Neural crest cell (in vitro differentiated cells): ENCODE results near the gene B4GALT7. TPM values are rescaled to one million over a fixed set of nuclear protein-coding genes. Genes with fewer than 3 reads are reported as not detected.

Experiments used
- DNase-seq: peaks from one replicate; pipeline ENCODE4 v3.0.0; 2021; ENCODE audit warnings: low read depth, mixed read lengths, low spot score
- H3K27ac Mint-ChIP-seq: one replicate; pipeline ENCODE4 v1.8.0; 2021; ENCODE audit warnings: mild to moderate bottlenecking, mixed read lengths; ENCODE audit not compliant: unreplicated experiment
- H3K27me3 Mint-ChIP-seq: 2 replicates; pipeline ENCODE4 v1.8.0; 2021; ENCODE audit warnings: low read depth, mild to moderate bottlenecking, mixed read lengths
- H3K36me3 Mint-ChIP-seq: 2 replicates; pipeline ENCODE4 v1.8.0; 2021; ENCODE audit warnings: low read depth, mild to moderate bottlenecking, mixed read lengths
- H3K4me1 Mint-ChIP-seq: 2 replicates; pipeline ENCODE4 v1.8.0; 2021; ENCODE audit warnings: mixed read lengths
- H3K4me3 Mint-ChIP-seq: one replicate; pipeline ENCODE4 v1.8.0; 2021; ENCODE audit warnings: mild to moderate bottlenecking, mixed read lengths
- H3K9me3 Mint-ChIP-seq: 2 replicates; pipeline ENCODE4 v1.8.0; 2021; ENCODE audit warnings: mixed read lengths
- total RNA-seq: library from RNA; stranded (reverse); gene quantifications from 2 replicates; pipeline ENCODE4 v1.2.1, GENCODE V29; 2021
- TF ChIP-seq, protein P1 (sequence below): fragments of 200-600 bp; sonication (generic); conservative IDR thresholded peaks from 2 replicates; pipeline ENCODE4 v1.5.0; 2021; ENCODE audit warnings: antibody characterized with exemption, mild to moderate bottlenecking

Gene B4GALT7
- total RNA-seq, 1 donor from 2014 or later, result 30.1 TPM

DNA sequence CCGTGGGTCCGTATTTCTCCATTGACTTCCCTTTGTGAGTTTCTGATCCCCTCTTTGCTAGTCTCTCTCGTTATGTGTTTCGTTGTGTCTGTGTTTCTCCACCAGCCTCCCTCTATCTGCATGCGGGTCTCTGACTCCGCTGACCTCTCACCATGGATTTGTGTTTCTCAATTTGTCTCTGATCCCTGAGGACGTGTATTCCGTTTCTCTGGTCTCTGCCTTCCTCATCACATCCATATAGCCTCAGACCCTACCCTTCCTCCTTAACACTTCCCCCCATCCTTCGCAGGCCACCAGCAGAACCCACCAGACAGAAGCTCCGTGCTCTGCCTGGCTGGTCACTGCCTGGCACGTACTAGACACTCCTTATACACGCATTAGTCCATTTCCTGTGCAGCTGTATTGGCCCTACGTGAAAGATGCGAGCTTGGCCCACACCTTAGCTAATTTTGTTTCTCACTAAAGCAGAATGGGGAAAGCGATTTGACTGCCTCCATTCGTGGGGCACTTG is 631 bp downstream of the B4GALT7 start:
- Mint-ChIP-seq H3K4me1 (peaks cover 22% of the 10 kb centered on the region), H3K9me3 (no peaks in the 10 kb centered on the region), H3K4me3 (peak overlapping the region; percentile 94), H3K36me3 (peaks cover 7% of the 10 kb centered on the region), H3K27me3 (peaks cover 17% of the 10 kb centered on the region), H3K27ac (peak overlapping the region; percentile 77)
- no peak for DNase-seq
- TF ChIP-seq, protein P1, sequence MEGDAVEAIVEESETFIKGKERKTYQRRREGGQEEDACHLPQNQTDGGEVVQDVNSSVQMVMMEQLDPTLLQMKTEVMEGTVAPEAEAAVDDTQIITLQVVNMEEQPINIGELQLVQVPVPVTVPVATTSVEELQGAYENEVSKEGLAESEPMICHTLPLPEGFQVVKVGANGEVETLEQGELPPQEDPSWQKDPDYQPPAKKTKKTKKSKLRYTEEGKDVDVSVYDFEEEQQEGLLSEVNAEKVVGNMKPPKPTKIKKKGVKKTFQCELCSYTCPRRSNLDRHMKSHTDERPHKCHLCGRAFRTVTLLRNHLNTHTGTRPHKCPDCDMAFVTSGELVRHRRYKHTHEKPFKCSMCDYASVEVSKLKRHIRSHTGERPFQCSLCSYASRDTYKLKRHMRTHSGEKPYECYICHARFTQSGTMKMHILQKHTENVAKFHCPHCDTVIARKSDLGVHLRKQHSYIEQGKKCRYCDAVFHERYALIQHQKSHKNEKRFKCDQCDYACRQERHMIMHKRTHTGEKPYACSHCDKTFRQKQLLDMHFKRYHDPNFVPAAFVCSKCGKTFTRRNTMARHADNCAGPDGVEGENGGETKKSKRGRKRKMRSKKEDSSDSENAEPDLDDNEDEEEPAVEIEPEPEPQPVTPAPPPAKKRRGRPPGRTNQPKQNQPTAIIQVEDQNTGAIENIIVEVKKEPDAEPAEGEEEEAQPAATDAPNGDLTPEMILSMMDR, result no peak

DNA sequence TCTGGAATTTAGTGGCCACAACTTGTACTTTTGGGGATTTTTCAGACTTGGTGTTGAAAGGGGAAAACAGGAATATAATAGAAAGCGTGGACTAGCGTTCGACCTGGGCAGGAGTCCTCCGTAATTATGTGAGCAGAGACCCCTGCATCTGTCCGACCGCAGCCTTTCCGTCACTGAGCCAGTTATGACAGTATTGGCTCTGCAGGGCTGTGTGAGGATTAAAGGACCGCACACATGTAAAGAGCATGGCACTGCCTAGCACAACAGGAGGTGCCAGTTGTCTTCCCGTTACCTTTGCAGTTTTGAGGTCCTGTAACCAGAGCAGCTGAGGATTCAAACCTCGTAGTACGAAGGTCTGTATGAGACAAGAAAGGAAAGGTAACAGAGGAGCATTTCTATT is 1.2 kb downstream of the B4GALT7 start:
- TF ChIP-seq, protein P1, result no peak
- peak overlapping the region; percentile 94 for H3K4me3 Mint-ChIP-seq
- peaks cover 17% of the 10 kb centered on the region for H3K27me3 Mint-ChIP-seq
- no peaks in the 10 kb centered on the region for H3K9me3 Mint-ChIP-seq
- peaks cover 7% of the 10 kb centered on the region for H3K36me3 Mint-ChIP-seq
- no peak for DNase-seq
- H3K4me1 Mint-ChIP-seq, result peaks cover 22% of the 10 kb centered on the region
- H3K27ac Mint-ChIP-seq, result no peak overlapping the region

GRCh38 chr5:177601577-177602457 is 1.9 kb downstream of the B4GALT7 start:
- Mint-ChIP-seq H3K36me3 (peaks cover 4% of the 10 kb centered on the region), H3K27ac (no peak overlapping the region), H3K4me1 (peaks cover 29% of the 10 kb centered on the region), H3K9me3 (no peaks in the 10 kb centered on the region), H3K27me3 (peaks cover 14% of the 10 kb centered on the region), H3K4me3 (peak overlapping the region; percentile 94)
- DNase-seq, result no peak
- TF ChIP-seq, protein P1, result peak; percentile 27

DNA sequence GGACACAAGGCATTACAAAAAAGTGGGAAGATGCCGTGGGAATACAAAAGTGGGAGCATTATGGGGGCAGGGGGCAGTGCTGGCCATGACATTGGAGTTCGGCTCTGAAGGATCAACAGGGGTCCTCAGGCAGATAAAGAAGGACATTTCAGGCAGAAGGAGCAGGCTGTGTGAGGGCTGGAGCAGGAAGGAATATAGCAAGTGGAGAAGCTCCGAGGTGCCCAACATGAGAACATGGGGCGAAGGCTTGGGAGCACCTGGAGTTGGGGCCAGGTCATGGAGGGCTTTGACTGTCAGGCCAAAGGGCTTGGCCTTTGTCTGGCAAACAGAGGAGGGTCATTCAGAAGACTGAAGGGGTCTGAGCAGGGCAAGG is 2.5 kb downstream of the B4GALT7 start:
- Mint-ChIP-seq H3K4me1 (peaks cover 33% of the 10 kb centered on the region), H3K36me3 (peaks cover 4% of the 10 kb centered on the region), H3K27ac (no peak overlapping the region), H3K4me3 (peak overlapping the region; percentile 44), H3K9me3 (no peaks in the 10 kb centered on the region), H3K27me3 (peaks cover 17% of the 10 kb centered on the region)
- DNase-seq, result no peak
- TF ChIP-seq, protein P1, result no peak

DNA sequence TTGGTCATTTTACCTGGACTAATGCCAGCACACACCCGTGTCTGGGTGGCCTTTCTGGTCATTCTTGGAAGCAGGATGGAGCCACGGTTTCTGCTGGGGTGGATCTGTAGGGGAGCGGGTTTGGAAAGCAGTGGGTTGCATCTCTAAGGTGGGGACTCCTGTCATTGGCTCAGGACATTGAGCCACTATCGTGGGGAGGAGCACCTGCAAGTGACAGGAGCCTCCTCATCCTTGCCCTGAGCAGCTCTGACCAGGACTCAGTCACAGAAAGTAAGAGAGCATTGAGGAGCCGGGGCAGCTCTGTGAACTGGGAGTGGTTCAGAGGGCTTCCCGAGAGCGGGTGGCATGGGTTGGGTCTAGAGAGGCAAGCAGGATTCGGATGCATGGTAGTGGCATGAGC is 3.7 kb downstream of the B4GALT7 start:
- TF ChIP-seq, protein P1, result no peak
- H3K4me3 Mint-ChIP-seq, result peak overlapping the region; percentile 74

More for the DNA sequence above, 3.7 kb downstream of the B4GALT7 start:
- DNase-seq, result no peak
- no peaks in the 10 kb centered on the region for H3K9me3 Mint-ChIP-seq
- peak overlapping the region; percentile 73 for H3K27ac Mint-ChIP-seq
- H3K27me3 Mint-ChIP-seq, result peaks cover 11% of the 10 kb centered on the region
- H3K36me3 Mint-ChIP-seq, result peaks cover 4% of the 10 kb centered on the region
- H3K4me1 Mint-ChIP-seq, result peaks cover 38% of the 10 kb centered on the region
